Non-pigmented ciliary epithelial cell (primary cell): ENCODE data around the gene FOCAD.

Experiments used
- DNase-seq: peaks from one replicate; pipeline ENCODE4 v3.0.0-alpha.2; 2010; ENCODE audit warnings: low read depth

The FOCAD gene

DNA sequence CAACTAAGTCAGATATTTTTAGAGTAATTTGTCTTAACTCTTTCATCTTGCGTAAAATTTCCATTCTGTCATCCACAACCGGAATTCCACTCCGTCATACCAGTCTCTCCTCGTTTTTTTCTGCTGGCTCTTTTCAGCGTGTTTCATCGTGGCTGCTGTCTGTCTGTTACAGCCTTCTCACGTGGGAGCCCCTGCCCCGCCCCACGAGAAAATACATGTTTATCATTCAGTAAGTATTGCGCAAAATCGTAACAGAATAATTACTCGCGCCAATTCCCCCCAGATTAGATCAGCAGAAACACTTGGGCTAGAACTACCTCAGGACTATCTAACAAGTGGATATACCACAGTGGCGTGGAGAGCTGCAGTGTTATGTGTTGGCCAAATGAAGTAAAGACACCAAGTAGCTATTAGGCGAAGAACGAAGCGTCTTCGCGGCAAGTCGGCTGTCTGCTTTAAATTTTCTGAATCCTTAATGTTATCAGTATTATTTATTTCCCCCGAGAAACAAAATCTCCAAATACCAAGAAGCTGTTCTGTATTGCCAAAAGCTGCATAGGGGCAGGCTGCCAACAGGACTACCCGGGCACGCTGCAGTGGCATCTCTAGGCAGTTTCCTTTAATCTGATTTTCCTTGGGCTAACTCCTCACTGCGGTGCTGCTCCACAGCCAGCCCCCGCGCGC is 566 bp upstream of the FOCAD start:
- no peak for DNase-seq

DNA sequence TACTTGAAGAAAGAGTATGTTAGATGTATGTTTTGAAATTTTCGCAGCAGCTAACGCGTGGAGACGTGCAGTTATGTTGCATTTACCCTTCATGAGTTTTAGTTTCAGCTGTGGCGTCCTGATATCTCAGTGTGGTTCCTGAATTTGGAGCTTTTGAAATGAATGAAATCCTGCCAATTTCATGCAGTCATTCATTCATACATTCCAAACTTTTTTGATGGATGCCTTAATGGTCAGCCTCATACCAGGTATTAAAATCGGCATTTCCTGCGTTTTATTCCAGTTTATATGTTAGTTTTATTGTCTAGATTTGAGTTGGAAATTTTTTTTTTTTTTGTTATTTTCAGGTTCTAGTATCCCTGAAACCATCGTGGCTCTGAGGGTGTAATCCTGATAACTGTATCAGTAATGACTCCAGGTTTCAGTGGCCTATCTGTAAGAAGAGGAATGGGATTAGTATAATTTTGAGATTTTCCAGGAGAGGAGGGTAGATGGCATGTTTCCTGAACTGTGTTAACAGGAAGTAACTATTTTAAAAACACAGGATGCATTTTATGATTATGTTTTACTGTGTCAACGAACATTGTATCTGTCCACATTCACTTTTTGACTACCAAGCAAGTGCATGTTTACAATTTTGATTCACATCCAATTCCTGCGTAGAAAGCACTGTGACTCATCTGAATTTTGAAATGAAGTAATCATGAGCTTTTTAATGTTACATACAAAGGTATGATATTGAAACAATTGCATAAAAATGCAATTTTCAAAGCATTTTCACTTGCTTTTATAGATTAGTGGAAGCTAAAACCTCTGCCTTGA is 1.0 kb downstream of the FOCAD start:
- DNase-seq, result peak; percentile 28

DNA sequence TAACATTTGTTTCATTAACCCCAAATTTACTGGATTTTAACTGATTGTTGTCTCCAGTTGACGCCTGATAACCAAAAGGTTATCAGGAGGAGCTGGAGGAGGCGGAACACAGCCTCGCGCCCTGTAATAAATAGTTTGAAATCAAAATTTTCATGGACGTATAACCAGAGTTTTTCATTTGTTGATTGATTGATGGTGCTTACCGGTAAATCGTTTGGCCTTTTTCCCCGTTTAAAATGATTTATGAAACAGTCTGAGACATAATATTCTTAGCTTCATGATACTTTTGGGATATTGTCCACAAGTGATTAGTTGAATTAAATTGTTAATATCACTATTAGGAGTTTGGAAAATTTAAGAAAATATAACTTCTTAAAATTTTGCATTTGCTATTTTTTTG is 1.7 kb downstream of the FOCAD start:
- no peak for DNase-seq

DNA sequence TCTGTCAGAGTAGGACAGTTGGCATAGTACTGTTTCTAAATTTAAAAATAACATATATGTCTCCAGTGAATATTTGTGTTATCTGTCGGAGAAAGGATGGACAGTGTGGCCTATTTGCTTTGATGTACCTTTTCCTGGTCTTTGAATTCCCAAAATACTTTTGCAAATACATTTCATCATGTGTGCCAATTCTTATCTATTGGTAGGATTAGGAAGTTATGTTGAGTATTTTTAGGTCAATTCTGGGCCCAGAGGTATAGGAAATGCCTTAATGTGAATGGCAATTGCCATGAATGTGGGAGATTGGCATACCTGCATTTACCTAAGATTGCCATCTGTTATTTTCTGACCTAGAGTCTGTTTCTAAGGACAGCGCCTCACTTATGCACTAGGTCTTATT is 5.8 kb downstream of the FOCAD start:
- DNase-seq, result no peak

DNA sequence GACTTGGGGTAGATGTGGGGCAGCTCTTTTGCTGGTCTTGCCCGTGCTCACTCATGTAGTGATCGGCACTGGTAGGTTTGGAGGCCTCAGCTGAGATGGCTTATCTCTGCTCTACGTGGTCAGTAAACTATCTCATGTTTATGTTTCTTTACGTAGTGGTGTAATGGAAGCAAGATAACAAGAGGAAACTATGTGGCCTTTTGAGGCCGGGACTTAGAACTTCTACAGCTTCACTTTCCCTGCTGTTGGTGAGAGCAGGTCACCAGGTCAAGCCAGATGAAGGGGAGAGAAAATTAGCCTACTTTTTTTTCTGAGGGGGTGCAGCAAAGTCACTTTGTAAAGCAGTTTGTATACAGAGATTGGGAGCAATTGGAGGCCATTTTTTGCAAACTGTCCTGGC is 8.5 kb downstream of the FOCAD start:
- DNase-seq, result peak; percentile 26

DNA sequence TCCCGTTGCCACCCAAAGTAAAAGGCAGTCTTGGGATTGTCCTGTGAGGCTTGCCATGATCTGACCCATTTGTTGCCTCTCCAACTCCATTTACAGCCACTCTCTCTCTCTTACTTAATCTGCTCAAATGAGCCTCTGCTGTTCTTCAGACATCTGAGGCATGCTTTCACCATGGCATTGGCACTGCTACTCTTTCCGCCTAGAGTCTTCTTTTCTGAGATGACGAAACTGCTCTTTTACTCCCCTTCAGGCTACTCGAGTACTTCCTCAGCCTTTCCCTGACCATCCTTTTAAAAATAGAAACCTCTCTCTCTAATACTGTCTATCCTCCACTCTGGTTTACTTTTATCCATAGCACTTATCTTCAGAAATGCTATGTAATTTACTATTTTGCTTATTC is 9.0 kb downstream of the FOCAD start:
- no peak for DNase-seq

DNA sequence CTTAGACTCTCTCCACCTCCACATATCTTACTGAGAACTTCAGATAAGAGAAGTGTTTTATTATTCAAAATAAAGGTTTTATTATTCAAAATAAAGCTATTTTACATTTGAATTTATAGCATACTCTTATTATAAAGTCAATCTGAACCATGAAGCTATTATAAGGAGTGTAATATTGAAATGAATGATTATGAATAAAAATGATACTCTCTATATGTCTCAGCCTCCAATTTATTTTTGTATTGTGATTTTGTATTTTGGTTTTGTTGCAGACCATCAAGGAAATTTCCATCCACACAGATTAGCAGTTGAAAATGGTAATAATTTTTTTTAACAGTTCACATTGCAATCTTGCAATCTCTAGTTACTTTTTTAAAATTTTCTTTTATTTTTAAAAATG is 10.2 kb downstream of the FOCAD start:
- no peak for DNase-seq

DNA sequence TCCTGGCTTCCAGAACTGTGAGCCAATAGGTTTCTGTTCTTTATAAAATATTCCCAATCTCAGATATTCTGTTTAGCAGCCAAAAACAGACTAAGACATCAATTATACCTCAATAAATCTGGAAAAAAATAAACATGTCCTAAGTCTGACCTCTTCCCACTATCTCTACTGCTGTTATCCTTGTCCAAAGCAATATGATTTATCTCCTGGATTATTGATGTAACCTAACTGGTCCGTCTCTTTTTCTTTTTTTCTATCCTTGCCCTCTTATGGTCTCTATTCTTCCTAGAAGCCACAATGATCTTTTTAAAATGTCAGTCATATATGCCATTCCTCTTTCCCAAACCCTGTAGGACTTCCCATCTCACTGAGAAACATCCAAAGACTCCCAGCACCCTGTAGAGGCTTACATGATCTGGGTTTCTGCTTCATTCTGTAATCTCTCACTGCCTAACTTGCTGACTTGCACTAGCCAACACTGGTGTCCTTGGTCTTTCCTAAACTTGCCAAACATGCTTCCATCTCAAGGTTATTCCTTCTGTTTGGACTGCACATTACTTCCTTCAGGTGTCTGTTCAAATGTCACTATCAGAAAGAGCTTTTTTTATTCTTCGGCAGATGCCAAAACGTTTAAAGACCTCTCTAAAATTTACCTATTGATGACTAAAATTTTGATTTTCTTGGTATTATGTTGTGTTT is 13.1 kb downstream of the FOCAD start:
- DNase-seq, result no peak

DNA sequence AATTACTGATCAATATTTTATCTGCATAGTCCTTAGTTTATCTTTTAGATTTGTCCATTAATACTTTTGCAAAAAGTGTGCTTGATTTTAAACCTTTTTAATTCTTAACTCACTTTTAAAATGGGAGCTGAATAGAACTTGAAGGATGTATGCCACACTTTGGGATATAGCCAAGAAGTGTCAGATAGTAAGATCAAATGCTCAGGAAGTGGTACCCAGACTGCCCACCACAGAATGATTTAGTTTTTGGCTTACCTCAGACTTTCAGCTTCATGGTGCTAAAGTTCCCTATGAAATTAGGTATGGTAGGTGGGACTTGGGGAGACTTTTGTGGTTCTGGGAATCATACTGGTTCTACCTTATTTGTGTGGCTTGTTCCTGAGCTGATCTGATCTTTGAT is 14.7 kb downstream of the FOCAD start:
- DNase-seq, result no peak

DNA sequence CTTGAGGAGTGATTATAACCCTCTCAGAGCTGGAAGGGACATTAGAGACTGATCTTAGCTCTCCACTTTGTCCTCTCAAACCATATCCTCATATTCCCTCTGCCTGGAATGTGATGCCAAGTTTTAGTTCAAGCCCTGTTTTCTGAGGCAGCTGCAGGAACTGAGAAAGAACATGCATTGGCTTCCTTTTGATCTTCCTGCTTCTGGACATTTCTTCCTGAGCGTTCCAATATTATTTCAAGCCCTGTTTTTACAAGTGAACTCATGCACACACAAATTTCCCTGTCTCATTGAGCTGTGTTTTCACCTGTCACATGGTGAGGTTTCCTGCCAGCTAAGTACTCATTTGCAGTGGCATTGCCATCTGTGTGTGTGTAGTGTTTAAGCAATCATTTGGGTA is 17.0 kb downstream of the FOCAD start:
- no peak for DNase-seq

DNA sequence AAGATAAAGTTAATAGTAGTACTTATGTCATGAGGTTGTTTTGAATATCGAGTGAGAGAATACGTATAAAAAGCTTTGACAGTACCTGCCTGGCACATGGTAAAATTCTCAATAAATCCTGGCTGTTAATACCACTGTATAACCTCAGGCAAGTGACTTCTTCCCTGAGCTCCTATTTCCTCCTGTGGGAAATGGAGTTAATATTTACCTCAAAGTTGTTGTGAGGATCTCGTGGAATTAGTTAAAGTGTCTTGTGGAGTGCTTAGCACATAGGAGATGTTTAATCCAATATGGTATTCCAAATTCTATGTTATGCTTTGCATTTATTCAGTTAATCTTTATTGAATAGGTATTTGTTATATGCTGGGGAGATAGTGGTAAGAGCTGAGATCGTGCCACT is 18.5 kb downstream of the FOCAD start:
- DNase-seq, result no peak

DNA sequence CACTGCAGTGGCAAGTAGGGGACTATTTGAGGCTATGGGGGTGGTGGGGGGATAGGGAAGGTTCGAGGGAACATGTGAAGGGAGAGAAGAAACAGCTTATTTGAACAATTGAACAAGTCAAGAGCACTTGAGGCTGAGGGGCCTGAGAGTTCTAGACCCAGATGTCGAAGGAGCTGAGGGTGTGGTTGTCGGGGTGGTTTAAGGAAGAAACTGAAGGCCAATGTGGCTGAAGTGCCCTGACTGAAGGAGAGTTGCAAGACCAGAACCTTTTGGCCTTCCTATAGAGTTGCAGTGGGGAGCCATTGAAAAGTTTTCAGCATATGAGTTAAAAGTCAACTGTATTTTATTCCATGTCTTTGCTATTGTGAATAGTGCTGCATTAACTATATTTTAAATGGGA is 19.1 kb downstream of the FOCAD start:
- DNase-seq, result no peak

DNA sequence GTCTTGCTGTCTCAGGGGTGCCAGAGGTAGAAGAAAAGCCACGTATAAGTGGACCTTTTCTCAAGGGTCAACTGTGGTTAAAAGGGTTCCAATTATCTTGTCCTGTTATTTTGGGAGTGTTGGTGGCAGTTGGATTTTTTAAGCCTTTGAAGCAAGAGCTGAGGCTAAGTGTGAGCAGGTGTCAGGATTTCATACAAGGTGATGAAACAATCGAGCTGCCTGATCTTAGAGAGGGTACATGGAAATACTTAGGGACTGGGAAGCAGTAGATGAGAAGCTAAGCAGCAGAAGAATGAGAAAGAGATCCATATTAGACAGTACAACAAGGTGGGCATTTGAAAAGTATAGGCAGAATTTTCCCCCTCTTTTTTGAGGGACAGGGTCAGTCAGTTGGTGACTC is 23.6 kb downstream of the FOCAD start:
- DNase-seq, result no peak

DNA sequence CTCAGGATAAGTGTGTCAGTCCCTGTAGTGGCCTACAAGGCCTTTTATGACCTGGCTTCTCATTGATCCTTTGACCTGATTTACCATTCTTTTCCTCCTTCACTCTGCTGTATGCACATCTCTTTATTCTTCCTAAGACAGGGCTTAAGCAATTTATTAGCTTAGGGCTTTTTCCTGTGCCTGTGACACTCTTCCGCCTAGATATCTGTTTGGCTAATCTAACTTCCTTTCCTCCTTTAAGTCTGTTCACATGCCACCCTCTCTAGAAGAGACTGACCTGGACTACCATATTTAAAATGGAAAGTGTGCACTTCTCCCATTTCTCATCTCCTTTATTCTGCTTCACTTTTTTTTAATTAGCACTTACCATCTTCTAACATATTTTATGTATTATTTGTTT is 29.1 kb downstream of the FOCAD start:
- DNase-seq, result no peak

DNA sequence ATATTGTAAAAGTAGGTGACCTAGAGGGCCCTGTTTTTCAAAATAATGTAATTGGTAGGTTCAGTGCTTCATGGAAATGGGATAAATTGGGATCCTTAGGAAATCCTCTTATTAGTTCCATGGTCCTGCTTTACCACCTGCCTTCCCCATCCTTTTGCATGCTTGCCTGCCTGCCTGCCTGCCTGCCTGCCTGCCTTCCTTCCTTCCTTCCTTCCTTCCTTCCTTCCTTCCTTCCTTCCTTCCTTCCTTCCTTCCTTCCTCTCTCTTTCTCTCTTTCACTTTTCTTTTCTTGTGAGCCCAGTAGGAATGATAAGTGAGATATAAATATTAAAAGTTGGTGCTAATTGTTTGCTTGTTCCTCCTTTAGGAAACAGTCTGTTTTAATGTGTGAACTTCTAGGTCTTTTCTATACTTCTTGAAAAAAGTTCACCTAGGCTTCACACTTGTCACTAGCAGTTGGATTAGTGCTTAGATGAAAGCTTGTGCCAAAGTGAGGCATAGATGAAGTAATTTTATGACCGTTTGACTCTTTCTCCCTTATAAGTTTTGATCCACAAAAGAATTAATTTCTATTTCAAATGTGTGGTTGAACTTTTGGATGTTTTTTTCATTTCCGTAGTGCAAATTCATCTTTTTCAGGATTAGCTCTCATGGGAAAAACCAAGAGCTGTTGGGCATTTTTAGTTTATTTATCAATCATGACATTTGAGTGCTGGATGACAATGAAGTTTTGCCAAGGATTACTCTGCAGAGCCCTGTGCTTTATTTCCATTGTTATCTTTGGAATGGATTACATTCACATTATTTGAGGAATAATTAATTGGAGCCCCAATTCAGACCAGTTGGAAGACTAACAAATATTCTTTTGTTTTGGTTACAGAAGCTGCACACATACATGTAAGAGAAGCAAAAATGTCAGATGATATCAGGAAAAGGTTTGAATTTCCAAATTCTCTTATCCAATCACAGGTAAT is 30.7 kb downstream of the FOCAD start:
- DNase-seq, result no peak

DNA sequence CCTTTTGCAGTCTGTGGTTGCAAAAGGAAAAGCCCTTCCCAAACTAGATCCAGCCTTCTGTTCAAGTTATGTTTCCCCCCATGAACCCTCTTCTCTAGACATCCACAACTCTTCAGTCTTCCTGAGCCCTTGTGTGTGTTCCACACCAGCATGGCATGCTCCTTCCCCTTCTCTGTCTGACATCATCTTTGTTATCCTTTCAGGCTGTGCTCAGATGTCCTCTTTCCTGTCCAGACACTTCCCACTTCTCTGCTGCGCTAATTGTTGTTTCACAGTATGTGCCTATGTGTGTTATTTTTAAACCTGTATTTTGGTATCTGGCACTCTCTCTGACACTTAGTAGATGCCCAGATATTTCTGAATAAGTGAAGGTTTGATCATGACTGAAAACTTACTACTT is 38.2 kb downstream of the FOCAD start:
- DNase-seq, result no peak

DNA sequence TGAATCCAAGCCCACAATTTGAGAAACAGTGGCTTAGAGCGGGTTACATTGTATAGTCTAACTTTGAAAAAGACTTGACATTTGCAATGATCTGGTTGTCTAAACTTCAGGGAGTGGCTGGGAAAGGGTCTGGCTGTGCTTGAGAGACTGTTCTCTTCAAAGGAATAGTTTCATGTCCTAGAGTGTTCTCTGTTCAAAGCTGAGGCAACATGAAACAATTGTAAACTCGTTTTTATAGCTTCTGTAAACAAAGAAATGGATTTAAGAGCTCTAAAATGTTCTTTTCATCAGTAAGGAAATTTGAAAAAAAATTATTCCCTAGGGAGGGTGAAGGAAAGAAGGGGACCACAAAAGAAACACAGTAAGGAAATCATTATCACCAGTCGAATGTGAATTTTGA is 41.6 kb downstream of the FOCAD start:
- DNase-seq, result no peak

DNA sequence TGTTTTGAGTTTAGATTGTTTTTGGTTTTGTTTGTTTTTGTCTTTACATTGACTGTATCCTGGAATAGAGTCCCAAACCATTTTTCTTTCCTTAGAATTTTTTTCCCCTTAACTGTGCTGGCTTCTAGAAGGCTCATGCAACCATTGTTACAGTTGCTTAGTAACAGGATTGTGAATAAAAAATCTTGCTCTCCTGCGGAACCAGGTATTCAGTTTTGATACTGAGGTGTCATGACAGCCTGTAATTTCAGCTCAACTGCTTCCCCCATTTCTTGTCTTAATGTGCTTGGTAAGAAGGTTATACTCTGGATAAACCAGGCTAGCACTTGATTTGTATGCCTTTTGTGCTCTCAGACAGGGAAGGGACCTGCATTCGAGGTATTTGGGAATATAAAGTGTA is 42.1 kb downstream of the FOCAD start:
- DNase-seq, result no peak

DNA sequence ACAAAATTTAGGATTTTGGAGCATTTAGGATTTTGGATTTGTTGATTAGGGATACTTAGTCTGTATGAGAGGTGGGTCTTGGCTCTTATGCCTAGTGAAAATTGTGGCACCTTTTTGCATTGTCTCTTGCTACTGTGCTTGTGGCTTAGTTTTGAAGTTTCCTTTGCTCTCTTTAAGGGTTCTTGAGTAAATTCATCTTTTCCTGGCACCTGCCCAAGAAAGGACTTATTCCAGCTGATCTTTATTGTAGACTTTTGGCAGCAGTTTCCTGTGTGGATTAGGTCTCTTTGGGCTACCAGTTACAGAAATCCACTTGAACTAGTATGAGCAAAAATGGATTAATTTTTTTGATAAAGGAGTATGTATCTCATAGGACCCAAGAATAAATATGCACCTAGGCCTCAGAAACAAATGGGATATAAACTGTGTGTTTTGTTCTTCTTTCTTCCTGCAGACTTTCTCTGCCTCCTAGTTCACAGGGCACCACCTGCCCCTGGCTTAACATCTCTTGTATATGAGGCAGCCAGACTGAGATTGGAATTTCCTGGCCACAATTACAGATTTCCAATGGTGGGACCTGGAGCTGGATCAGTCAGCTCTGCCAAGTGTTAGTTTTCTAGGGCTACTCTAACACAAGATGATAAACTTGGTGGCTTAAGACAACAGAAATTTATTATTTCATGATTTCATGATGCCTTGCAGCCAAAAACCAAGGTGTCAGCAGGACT is 44.6 kb downstream of the FOCAD start:
- DNase-seq, result peak; percentile 22

DNA sequence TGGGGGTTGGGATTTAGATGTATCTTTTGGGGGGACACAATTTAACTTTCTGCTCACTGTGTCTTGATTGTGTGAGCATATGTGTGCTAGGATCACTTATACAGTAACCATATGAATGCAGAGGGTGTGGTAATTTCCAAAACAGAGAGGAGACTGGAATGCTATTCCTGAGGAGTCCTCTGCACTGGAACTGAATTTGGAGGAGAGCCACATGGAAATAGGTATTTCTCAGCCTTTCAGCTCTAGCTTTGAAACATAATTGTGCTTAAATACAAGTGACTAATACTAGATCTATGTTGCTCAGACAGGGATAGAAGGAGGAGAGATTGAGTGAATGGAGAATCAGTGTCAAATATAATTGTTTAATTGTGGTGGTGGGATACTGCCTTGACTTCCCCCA is 45.5 kb downstream of the FOCAD start:
- DNase-seq, result no peak

DNA sequence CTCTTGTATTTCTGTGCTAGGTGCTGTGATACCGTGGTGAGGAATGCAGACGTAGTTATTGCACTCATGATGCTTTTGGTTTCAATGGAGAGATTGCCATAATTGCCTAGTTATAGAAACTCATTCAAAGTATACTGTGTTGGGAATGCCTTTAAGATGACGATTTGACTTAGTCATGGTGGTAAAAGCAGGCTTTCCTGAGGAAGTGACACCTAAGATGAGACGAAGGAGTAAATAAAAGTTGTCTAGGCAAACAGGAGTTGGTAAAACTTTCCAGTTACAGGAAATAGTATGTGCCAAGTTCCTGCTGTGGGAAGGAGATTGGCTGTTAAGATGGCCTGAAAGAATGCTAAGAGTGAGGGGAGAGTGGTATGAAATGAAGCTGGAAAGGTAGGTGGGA is 48.1 kb downstream of the FOCAD start:
- DNase-seq, result peak; percentile 66
